Left cardiac atrium (tissue), 4 donors: ENCODE data around the gene GATAD2B. TPM values are rescaled to one million over a fixed set of nuclear protein-coding genes. Genes with fewer than 3 reads are reported as not detected.
"Not testable (repeated sequence)": the region's sequence is repeated elsewhere in the genome, so short reads cannot be mapped to it uniquely, and the experiment has no call there.

ENCODE experiments used
- ATAC-seq, 2 donors: fragments of 200-7000 bp; cut with Tn5 transposase; one replicate each; pipeline ENCODE4 v1.9.1; 2020; ENCODE audit warnings: mild to moderate bottlenecking in 2 of 2, moderate library complexity in 2 of 2
- DNase-seq: peaks from one replicate; pipeline ENCODE4 v3.0.0-alpha.2; 2020
- intact Hi-C, 2 donors: fragments of 100-400 bp; cut with DNase I; formaldehyde crosslinking; loops; one replicate each; pipeline versions ENCODE4 v1.14.1 to v1.15.1; 2022 to 2023
- total RNA-seq, 2 donors: library from RNA; stranded (reverse); fragmentation: NEBNext Ultra II Directional; extraction: Animal tissue kit (Norgen Biotek cat#: 25700); gene quantifications; one replicate each; pipeline ENCODE4 v1.2.1, GENCODE V29; 2021
- donor health status: DM: no; HTN: yes; CAD: no.
- donor health status: DM: no; HTN: yes; CAD: no; lungs with severe emphysema.
- donor health status: DM: yes; HTN: yes; CAD: no.
- donor health status: Dilated cardiomyopathy.

Gene GATAD2B
- total RNA-seq, 2 donors from 2014 or later, result 29.0 to 39.5 TPM

DNA sequence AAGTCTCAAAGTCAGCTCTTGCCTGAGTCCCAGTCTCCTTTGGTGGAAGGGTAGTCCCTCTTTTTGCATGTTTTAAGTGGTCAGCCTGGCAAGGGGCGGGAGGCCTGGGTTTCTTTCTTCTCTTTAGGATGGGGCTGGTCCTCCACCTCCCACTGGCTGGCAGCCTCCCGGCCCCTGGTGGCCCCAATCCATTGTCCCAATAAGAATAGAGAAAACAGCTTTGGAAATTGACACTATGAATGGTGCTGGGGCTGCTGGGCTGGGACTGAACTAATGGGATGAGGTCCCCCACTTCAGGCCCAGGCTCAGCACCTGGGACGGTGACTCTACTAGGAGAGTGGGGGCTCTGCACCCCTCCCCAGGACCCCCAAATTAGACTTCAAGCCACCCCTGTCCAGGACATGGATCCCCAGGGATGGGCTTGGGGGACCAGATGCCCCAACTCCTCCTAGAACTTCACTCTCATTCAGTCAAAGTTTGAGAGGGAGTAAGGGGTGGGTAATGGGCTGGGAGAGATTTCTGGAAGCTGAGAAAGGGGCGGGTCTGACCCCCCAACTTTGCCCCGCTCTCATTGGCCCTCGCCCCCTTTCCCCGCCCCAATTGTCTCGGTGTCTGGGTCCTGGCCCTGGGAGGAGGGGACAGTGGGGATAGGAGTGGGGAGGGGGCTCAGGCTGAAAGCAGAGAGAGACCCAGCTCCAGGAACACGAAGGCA, 129.4 kb downstream of the GATAD2B start:
- DNase-seq (no peak), ATAC-seq (no peak)
- intact Hi-C loops, result loop anchor here in 1 of 2 donors (10.0 kb wide), 1 partner anchor 151 kb away; the partner anchor contains the start of gene DENND4B

DNA sequence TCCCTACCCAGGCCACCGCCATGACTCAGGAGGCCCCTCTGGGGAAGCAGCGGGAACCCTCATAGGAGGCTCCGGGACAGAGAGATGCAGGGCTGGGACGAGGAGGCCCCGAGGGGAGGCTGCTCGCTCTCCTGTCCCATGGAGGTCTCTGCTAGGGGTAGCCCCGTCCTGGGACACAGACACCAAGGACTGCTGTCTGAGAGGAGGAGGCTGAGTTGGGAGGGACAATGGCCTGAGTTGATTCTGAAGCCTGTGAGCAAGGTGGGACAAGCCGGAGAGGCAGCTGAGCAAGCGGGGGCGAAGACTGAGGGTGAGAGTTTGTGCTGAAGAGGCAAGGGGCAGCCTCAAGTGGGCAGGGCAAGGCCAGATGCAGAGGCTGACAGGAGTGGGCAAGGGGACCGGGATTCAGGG, 130.1 kb downstream of the GATAD2B start:
- ATAC-seq, result no peak
- intact Hi-C loops, result loop anchor here in 1 of 2 donors (10.0 kb wide), 1 partner anchor 152 kb away; the partner anchor contains the start of gene DENND4B
- no peak for DNase-seq

DNA sequence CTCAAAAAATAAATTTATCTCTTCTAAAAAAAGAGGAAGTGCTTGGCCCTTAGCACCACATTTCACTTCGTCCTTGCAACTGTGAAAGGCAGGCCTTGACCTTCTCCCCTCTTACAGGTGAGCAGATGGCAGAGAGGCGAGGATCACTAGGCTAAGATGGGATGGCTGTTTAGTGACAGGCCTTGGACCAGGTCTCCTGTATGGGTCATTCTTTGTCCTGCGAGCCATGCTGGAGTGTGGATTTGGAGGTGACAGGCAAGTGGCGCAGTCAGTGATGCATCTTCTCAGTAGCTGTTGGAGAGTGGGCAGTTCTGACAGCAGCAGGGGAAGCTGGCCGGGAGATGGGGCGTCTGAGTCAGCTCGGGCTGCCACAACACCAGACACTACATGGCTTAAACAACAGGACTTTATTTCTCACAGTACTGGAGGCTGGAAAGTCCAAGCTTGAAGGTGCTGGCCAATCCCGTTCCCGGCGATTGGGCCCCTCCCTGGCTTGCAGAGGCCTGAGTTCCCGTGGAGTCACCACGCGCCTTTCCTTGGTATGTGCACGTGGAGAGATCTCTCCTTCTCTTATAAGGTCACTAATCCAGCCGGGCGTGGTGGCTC, 131.0 kb downstream of the GATAD2B start:
- DNase-seq (no peak), ATAC-seq (no peak)
- intact Hi-C loops, result loop anchor here in 1 of 2 donors (10.0 kb wide), 1 partner anchor 153 kb away; the partner anchor contains the start of gene DENND4B

DNA sequence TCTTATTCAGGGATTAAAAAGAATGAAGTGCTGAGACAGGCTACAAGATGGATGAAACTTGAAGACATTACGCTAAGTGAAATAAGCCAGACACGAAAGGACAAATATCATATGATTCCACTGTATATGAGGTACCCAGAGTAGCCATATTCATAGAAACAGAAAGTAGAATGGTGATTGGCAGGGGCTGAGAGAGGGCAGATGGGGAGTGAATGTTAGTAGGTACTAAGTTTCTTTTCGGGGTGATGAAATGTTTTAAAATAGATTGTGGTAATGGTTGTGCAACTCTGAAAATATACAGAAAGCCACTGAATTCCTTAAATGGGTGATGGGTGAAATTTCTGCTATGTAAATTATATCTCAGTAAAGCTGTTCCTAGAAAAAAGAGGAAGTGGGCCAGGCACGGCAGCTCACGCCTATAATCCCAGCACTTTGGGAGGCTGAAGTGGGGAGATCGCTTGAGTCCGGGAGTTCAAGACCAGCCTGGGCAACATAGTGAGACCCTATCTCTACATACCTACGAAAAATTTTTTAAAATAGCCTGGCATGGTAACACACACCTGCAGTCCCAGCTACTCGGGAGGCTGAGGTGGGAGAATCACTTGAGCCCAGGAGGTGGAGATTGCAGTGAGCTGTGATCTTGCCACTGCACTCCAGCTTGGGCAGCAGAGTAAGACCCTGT, 131.7 kb downstream of the GATAD2B start:
- DNase-seq (no peak), ATAC-seq (peak; percentile 35 to 65)
- intact Hi-C loops, result loop anchor here in 1 of 2 donors (10.0 kb wide), 1 partner anchor 154 kb away; the partner anchor contains the start of gene DENND4B

DNA sequence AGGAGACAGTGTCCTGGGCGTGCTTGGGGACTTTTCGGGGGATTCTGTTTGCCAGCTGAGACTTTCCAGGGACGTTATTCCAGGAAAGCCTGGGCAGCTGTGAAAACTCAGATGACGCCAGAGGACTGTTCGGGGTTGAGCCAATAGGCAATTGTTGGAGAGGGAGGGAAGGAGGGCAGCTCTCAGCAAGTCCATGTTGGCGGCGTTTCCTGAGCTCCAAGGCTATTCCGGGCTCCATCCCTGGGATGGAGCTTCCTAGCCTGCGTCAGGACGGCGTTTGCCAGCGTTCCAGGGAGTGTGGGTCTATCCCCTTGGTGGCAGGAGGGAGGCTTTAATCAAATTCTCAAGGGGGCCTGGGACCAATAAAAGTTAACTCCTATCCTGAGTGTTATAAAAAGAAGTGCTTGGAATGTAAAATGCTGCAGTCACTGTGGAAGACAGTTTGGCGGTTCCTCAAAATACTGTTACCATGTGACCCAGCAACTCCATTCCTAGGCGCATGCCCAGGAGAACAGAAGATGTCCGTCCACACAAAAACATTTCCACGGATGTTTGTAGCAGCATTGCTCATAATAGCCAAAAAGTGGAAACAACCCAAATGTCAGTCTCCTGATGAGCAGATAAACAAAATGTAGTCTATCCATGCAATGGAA, 132.3 kb downstream of the GATAD2B start:
- ATAC-seq, result peak; percentile 88 to 96
- intact Hi-C loops, result loop anchor here in 1 of 2 donors (10.0 kb wide), 1 partner anchor 154 kb away; the partner anchor contains the start of gene DENND4B

DNA sequence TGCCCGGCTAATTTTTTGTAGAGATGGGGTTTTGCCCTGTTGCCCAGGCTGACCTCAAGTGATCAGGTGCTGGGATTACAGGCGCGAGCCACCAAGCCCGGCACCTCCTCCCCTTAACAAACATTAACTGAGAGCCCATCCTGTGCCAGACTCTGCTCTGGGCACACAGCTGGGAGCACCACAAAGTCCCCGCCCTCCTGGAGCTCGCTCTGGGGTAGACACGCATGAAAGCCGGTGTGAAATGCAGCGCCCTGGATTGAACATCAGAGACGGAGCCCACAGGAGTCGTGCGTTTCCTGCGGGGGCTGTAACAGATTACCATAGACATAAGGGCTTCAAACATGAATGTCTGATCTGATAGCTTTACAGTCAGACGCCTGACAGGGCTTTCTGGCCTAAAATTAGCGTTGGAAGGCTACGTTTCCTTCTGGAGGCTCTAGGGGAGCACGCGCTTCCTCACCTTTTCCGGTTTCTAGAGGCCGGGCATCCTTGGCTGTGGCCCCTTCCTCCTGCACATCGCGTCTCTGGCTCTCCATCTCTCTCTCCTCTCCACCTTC, 133.2 kb downstream of the GATAD2B start:
- intact Hi-C loops, result loop anchor here in 1 of 2 donors (10.0 kb wide), 1 partner anchor 155 kb away; the partner anchor contains the start of gene DENND4B
- DNase-seq (no peak), ATAC-seq (peak in 1 of 2 donors; percentile 3)

More for the DNA sequence above, 132.3 kb downstream of the GATAD2B start:
- DNase-seq, result peak; percentile 91

DNA sequence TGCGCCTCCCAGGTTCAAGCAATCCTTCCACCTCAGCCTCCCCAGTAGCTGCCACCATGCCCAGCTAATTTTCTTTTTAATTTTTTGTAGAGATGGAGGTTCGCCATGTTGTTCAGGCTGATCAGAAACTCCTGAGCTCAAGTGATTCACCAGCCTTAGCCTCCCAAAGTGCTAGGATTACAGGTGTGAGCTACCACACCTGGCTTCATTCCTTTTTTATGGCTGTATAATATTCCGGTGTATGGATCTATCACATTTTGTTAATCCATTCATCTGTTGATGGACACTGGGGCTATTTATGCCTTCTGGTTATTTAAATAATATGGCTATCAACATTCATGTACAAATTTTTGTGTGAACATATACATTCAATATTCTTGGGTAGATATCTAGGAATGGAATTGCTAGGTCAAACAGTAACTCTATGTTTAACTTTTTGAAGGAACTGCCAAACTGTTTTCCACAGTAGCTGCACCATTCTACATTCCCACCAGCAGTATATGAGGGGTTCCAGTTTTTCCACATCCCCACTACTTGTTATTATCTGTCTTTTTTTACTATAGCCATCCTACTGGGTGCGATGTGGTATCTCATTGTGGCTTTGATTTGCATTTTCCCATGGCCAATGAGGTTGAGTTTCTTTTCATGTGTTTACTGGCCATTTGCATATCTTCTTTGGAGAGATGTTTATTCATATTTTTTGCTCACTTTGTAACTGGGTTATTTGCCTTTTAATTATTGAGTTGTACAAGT, 136.6 kb downstream of the GATAD2B start:
- DNase-seq, result no peak
- intact Hi-C loops, result no loop called here
- no peak for ATAC-seq

DNA sequence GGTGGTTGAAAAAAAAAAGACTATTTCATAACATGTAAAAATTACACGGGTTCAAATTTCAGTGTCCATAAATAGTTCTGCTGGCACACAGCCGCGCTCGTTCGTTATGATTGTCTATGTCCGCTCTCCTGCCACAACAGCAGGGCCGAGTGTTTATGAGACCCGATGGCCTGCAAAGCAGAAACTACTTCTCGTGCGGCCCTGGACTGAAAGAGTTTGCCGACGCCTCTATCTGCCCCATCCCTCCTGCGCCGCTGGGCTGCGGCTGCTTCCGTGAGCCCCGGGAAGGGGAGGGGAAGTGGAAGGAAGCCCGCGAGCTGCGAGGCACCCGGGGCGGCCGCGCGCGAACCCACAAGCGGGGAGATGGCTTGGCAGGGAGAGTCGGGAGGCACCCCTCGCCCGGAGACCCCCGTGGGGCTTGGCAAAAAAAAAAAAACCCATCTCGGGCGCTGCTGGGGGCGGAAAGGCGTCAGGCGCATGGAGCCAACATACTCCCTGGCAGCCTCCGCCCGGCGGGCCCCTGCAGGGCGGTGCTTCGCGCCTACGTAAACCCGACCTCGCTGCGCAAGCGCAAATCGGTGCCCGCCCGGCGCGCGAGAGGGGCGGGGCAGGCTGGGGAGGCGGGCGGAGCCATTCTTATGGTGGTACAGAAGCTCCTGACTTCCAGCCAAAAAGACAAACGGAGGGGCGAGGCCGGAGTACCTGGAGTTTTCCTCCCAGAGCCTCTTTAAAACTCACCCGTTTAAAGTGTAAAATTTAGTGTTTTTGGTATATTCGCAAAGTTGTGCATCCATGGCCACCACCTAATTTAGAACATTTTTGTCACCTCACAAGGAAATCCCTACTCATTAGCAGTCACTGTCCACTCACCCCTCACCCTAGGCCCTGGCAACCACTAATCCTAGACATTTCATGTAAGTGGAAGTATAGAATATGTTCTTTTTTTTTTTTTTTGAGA, 139.3 kb downstream of the GATAD2B start:
- intact Hi-C loops, result no loop called here
- DNase-seq (peak; percentile 93), ATAC-seq (peak; percentile 98)

DNA sequence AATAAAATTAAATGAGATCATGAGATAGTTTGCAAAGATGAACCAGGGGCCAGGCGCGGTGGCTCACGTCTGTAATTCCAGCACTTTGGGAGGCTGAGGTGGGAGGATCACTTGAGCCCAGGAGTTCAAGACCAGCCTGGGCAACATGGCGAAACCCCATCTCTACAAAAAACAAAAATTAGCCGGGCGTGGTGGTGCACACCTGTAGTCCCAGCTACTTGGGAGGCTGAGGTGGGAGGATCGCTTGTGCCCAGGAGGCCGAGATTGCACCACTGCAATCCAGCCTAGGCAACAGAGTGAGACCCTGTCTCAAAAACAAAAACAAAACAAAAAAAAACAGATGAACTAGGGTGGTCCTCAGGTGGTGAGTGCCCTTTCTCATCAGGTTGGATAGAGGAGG, 140.1 kb downstream of the GATAD2B start:
- DNase-seq, result peak; percentile 4
- intact Hi-C loops, ATAC-seq: not testable (repeated sequence)

DNA sequence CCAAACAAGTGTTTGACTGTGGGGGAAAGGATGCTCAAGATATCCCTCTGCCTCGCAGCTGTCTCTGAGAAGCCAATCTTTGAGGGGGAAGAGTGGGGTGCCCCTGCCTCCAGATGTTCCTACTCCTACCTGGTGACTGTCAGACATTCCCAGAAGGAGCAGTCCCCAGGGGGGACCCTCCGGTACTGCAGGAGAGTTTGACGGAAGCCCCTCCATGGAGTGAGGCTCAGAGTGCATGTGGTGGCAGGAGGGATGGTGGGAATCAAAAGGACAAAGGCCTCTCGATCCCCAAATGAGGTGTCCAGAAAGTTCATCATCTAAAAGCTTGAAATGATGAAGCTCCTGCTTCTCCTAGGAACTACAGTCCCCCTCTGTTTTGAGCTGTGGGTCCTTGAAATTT, 142.2 kb downstream of the GATAD2B start:
- no peak for ATAC-seq
- peak; percentile 11 for DNase-seq
- intact Hi-C loops, result no loop called here

DNA sequence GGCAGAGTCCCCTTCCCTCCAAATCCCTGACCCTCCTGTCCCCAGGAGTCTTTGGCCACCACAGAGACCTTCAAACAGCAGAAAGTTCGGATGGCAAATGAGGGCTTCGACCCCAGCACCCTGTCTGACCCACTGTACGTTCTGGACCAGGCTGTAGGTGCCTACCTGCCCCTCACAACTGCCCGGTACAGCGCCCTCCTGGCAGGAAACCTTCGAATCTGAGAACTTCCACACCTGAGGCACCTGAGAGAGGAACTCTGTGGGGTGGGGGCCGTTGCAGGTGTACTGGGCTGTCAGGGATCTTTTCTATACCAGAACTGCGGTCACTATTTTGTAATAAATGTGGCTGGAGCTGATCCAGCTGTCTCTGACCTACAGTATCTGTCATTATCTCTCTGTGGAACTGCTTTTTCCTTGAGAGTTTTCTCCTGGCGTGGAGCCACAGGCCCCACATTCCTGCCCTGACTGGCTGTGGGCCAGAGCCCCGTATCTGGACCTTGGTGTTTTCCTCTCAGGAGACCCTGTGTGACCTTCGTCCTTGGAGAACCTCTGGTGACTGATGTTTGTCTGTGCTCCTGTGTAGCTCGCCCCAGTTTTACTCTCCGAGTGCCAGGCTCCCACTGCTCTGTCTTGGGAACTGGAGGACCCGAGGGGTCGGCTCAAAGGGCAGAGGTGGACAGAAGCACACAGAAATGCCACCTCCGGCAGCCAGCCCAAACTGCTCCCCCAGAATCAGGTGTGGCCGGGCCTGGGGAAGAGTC, 142.8 kb downstream of the GATAD2B start:
- DNase-seq (peak; percentile 75), ATAC-seq (no peak)
- intact Hi-C loops, result loop anchor here in 1 of 2 donors (10.0 kb wide), 1 partner anchor 265 kb away; no protein-coding TSS in a partner anchor

DNA sequence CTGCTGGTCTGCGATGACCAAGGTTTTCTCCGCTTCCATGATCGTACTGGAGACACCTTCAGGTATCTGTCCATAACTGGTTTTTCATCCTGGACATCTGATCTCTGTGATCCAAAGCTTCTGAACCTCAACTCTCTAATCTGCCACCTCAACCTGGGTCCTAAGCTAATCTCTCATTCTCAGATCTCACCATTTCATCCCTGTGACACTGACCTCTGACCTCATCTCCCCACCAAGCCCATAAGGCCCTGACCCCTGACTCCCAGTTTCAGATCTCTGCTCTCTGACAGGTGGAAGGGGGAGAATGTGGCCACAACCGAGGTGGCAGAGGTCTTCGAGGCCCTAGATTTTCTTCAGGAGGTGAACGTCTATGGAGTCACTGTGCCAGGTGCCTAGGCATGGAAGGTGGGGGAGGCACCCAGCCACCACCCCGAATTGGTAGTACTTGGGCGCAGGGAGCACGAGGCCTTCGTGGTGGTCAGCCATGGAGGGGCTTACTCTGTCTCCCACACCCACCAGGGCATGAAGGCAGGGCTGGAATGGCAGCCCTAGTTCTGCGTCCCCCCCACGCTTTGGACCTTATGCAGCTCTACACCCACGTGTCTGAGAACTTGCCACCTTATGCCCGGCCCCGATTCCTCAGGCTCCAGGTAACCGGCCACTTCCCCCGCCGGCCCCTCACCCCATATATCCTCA, 143.8 kb downstream of the GATAD2B start:
- DNase-seq (no peak), ATAC-seq (no peak)
- intact Hi-C loops, result loop anchor here in 1 of 2 donors (10.0 kb wide), 1 partner anchor 264 kb away; no protein-coding TSS in a partner anchor

DNA sequence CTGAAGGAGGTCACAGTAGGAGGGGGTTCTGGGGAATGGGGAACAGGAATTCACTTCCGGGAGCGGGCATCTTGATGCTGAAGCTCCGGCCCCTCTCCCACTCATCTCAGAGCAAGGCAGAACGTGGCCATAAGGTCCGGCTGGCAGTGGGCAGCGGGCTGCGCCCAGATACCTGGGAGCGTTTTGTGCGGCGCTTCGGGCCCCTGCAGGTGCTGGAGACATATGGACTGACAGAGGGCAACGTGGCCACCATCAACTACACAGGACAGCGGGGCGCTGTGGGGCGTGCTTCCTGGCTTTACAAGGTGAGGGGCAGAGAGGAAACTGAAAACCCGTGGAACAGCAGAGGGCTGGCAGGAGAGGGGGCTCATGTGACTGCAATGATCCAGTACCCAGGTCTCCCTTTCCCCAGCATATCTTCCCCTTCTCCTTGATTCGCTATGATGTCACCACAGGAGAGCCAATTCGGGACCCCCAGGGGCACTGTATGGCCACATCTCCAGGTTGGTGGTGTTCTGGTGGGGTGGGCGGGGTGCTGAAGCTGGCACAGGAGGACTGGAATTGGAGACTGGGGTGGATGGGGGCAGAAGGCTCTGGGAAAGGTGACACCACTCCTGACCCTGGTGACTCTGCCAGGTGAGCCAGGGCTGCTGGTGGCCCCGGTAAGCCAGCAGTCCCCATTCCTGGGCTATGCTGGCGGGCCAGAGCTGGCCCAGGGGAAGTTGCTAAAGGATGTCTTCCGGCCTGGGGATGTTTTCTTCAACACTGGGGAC, 144.5 kb downstream of the GATAD2B start:
- ATAC-seq (no peak), DNase-seq (peak; percentile 24)
- intact Hi-C loops, result loop anchor here in 1 of 2 donors (10.0 kb wide), 1 partner anchor 263 kb away; no protein-coding TSS in a partner anchor

DNA sequence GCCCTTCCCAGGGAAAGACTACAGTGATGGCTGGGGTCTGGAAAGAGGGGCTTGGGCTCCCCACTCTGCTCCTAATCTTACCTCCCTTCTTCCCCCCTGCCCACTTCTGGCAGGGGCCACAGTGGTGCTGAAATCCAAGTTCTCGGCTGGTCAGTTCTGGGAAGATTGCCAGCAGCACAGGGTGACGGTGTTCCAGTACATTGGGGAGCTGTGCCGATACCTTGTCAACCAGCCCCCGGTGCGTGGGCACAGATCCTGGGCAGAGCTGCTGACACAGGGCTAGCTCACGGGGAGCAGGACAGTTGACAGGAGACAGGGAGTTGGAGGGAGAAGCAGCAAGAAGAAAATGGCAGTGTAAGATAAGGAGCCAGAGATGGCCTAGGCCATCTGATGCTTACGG, 145.1 kb downstream of the GATAD2B start:
- intact Hi-C loops, result loop anchor here in 1 of 2 donors (10.0 kb wide), 1 partner anchor 263 kb away; no protein-coding TSS in a partner anchor
- ATAC-seq, result no peak
- peak; percentile 64 for DNase-seq
